SU-DHL-6 (cell line): ENCODE data around the gene CDIP1.

Experiments
- H2AFZ ChIP-seq: fragments of 200-600 bp; sonication (generic); 2 replicates; pipeline ENCODE4 v1.6.1; 2014; ENCODE audit warnings: low read depth, mild to moderate bottlenecking, moderate library complexity, mixed read lengths, antibody characterized with exemption, low read length; ENCODE audit not compliant: severe bottlenecking
- H3F3A ChIP-seq: fragments of 200-600 bp; shearing (Covaris generic); 2 replicates; pipeline ENCODE4 v1.6.0; 2016; ENCODE audit warnings: antibody characterized with exemption, mild to moderate bottlenecking; ENCODE audit not compliant: insufficient read depth
- H3K27ac ChIP-seq: fragments of 200-600 bp; sonication (generic); 2 replicates; pipeline ENCODE4 v1.5.1; 2016; ENCODE audit warnings: low read depth, mild to moderate bottlenecking, low read length, moderate library complexity, mixed read lengths
- H3K27me3 ChIP-seq: fragments of 200-600 bp; sonication (generic), shearing (Covaris generic); 2 replicates; pipeline ENCODE4 v1.6.0; 2014; ENCODE audit warnings: mild to moderate bottlenecking, low read length
- H3K36me3 ChIP-seq: fragments of 200-600 bp; sonication (generic); 2 replicates; pipeline ENCODE4 v1.6.1; 2014; ENCODE audit warnings: mild to moderate bottlenecking, low read length, mixed read lengths
- H3K4me2 ChIP-seq: fragments of 300-600, 200-600 bp; shearing (Covaris generic), sonication (generic); 2 replicates; pipeline ENCODE4 v1.6.0; 2014; ENCODE audit warnings: low read length, low read depth, mild to moderate bottlenecking; ENCODE audit not compliant: poor library complexity, severe bottlenecking
- H3K4me3 ChIP-seq: fragments of 200-600 bp; sonication (generic); 2 replicates; pipeline ENCODE4 v1.5.1; 2014; ENCODE audit warnings: antibody characterized with exemption, low read length, mild to moderate bottlenecking, mixed read lengths; ENCODE audit not compliant: insufficient read depth, poor library complexity, severe bottlenecking
- H3K79me2 ChIP-seq: fragments of 200-600 bp; sonication (generic); 2 replicates; pipeline ENCODE4 v1.6.1; 2014; ENCODE audit warnings: mild to moderate bottlenecking, low read length, moderate library complexity; ENCODE audit not compliant: insufficient read depth
- H3K9ac ChIP-seq: fragments of 200-600 bp; sonication (generic); 2 replicates; pipeline ENCODE4 v1.7.0; 2014; ENCODE audit warnings: mild to moderate bottlenecking, low read length
- H3K9me2 ChIP-seq: fragments of 200-600 bp; sonication (generic); replicated peaks from 2 replicates; pipeline ENCODE4 v1.6.1; 2014; ENCODE audit warnings: low read length; ENCODE audit not compliant: insufficient read depth
- H3K9me3 ChIP-seq: fragments of 200-600 bp; sonication (generic); 2 replicates; pipeline ENCODE4 v1.6.1; 2014; ENCODE audit warnings: low read length, mixed read lengths; ENCODE audit not compliant: insufficient read depth
- H4K20me1 ChIP-seq: fragments of 200-600 bp; sonication (generic); 2 replicates; pipeline ENCODE4 v1.6.1; 2014; ENCODE audit warnings: low read depth, mild to moderate bottlenecking, antibody characterized with exemption, low read length, moderate library complexity, mixed read lengths
- CTCF ChIP-seq: fragments of 200-600 bp; sonication (generic); IDR thresholded peaks from one replicate; pipeline ENCODE4 v1.5.1; 2017; ENCODE audit warnings: antibody characterized with exemption, mild to moderate bottlenecking, low read length, moderate library complexity; ENCODE audit not compliant: insufficient read depth, poor library complexity, severe bottlenecking
- EZH2phosphoT487 ChIP-seq: fragments of 200-600 bp; sonication (generic), shearing (Covaris generic); conservative IDR thresholded peaks from 2 replicates; pipeline ENCODE4 v1.6.1; 2018; ENCODE audit warnings: mild to moderate bottlenecking, antibody characterized with exemption, low read length, moderate library complexity, mixed read lengths

The CDIP1 gene

GRCh38 chr16:4460936-4461249 is 77.7 kb downstream of the CDIP1 start:
- no peaks in the 10 kb centered on the region for H4K20me1 ChIP-seq
- no peaks in the 10 kb centered on the region for H3K27me3 ChIP-seq
- H3K9me3 ChIP-seq: no peaks in the 10 kb centered on the region
- no peaks in the 10 kb centered on the region for H3K9me2 ChIP-seq
- no peak overlapping the region for H3K4me3 ChIP-seq
- H3K27ac ChIP-seq: no peak overlapping the region
- H3F3A ChIP-seq: peaks cover 16% of the 10 kb centered on the region
- no peak overlapping the region for H2AFZ ChIP-seq
- no peak overlapping the region for H3K4me2 ChIP-seq
- H3K36me3 ChIP-seq: peaks cover 9% of the 10 kb centered on the region; the same call in 1 of the 2 replicates
- H3K9ac ChIP-seq: no peak overlapping the region
- TF ChIP-seq EZH2phosphoT487 (no peak), CTCF (no peak)
- H3K79me2 ChIP-seq: no peaks in the 10 kb centered on the region
